ENCODE results near the gene LRRIQ3.

DNA sequence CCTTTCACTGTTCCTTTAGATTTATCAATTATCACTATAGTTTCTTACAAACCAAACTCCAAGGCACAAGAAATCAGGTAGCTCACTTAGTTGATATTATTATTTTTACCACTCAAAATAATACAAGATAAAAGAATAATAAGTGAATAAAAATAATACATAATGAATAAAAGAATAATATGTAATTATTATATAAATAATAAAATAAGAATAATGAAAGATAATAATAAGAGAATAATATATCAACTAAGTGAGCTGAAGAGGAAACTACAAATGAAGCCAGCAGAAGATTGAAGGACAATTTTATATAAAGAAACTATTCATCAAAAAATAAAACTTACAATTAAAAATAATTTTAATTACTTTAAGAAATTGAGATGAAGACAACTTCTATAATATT is 90.6 kb downstream of the LRRIQ3 start:
- TF ChIP-seq, protein P1, sequence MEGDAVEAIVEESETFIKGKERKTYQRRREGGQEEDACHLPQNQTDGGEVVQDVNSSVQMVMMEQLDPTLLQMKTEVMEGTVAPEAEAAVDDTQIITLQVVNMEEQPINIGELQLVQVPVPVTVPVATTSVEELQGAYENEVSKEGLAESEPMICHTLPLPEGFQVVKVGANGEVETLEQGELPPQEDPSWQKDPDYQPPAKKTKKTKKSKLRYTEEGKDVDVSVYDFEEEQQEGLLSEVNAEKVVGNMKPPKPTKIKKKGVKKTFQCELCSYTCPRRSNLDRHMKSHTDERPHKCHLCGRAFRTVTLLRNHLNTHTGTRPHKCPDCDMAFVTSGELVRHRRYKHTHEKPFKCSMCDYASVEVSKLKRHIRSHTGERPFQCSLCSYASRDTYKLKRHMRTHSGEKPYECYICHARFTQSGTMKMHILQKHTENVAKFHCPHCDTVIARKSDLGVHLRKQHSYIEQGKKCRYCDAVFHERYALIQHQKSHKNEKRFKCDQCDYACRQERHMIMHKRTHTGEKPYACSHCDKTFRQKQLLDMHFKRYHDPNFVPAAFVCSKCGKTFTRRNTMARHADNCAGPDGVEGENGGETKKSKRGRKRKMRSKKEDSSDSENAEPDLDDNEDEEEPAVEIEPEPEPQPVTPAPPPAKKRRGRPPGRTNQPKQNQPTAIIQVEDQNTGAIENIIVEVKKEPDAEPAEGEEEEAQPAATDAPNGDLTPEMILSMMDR (IDR thresholded peaks at IDR 0.05; ENCODE audit: extremely low read depth in 1 of 2, insufficient read depth in 1 of 2, low read depth in 1 of 2, low read length in 2 of 2) = no peak
- TF ChIP-seq EZH2 (IDR thresholded peaks at IDR 0.05; ENCODE audit: borderline replicate concordance, low read depth, low read length, severe bottlenecking) (no peak), POLR2A (IDR thresholded peaks at IDR 0.05; ENCODE audit: low read depth, low read length) (no peak), POLR2AphosphoS5 (IDR thresholded peaks at IDR 0.05; ENCODE audit: insufficient read depth, low read depth, low read length) (no peak), JUN (IDR thresholded peaks at IDR 0.05; ENCODE audit: borderline replicate concordance, insufficient read depth, insufficient read length, low read depth) (no peak), MYC (IDR thresholded peaks at IDR 0.05; ENCODE audit: low read depth, low read length) (no peak), GATA2 (IDR thresholded peaks at IDR 0.05; ENCODE audit: insufficient read depth, insufficient read length, low read depth, low read length) (no peak)
- TF ChIP-seq, protein P2, sequence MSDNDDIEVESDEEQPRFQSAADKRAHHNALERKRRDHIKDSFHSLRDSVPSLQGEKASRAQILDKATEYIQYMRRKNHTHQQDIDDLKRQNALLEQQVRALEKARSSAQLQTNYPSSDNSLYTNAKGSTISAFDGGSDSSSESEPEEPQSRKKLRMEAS (IDR thresholded peaks at IDR 0.05; ENCODE audit: insufficient read depth, insufficient read length) = no peak
